GF-D8 (cell line): ENCODE data around the gene CIDEA.
"Not testable (repeated sequence)": the region's sequence is repeated elsewhere in the genome, so short reads cannot be mapped to it uniquely, and the experiment has no call there.

Source experiments
- DNase-seq: peaks from one replicate; lab custom pipeline; 2025; lab: John Stamatoyannopoulos, UW

Gene CIDEA, protein sequence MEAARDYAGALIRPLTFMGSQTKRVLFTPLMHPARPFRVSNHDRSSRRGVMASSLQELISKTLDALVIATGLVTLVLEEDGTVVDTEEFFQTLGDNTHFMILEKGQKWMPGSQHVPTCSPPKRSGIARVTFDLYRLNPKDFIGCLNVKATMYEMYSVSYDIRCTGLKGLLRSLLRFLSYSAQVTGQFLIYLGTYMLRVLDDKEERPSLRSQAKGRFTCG

DNA sequence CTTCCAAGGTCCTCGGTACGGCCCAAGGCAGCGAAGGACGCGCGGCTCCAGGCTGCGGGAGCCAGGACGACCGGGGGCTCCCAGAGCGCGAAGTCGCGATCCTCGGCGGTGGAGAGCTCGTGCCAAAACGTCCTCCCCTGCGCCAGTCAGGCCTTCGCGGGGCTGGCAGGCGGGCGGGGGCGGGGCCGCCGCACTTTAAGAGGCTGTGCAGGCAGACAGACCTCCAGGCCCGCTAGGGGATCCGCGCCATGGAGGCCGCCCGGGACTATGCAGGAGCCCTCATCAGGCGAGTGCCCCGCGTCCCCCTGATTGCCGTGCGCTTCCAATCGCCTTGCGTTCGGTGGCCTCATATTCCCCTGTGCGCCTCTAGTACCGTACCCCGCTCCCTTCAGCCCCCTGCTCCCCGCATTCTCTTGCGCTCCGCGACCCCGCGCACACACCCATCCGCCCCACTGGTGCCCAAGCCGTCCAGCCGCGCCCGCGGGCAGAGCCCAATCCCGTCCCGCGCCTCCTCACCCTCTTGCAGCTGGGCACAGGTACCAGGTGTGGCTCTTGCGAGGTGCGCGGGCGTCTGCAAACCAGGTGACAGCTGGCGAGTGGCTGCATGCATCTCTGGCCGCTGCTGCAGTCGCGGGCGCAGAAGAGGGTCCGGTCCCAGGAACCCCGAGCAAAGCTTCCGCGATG lies at the start of gene CIDEA:
CIDEA (plus strand) TSS at position 226 of the 684 bp plus-strand sequence; CDS start at position 249, 23 bp downstream.
- DNase-seq = no peak

DNA sequence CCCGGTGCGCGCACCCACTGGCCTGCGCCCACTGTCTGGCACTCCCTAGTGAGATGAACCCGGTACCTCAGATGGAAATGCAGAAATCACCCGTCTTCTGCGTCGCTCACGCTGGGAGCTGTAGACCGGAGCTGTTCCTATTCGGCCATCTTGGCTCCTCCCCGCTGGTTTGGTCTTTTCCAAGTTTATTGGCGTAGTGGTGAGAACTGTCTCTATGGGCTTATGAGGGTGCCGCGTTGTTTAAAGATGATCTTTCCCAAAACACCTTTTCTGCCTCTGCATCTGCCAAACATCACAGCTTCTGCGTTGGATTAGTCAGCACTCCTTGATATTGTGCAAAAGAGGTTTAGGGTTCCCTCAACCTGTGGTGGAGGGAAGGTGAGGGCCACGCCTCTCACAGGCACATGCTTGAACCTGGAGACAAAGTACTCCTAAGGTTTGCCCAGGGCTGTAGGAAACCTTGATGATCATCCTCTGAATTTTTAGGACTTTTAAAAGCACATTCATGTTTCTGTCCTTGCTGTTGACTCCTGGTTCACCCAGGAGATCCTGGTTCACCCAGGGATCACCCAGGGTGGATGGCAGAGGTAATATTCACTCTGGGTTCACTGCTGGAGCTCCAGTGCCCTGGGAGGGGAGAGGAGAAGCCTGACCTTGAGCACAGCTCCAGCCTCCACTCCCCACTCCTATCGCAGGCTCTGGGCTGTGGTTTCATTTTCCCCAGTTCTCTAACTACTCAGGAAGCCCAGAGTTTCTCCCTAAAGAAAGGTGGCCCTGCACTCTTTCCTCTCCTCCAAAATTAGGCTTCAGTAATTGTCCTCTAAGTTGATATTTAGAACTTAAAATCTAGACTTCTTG lies 45.6 kb upstream of the CIDEA start:
- DNase-seq = not testable (repeated sequence)

DNA sequence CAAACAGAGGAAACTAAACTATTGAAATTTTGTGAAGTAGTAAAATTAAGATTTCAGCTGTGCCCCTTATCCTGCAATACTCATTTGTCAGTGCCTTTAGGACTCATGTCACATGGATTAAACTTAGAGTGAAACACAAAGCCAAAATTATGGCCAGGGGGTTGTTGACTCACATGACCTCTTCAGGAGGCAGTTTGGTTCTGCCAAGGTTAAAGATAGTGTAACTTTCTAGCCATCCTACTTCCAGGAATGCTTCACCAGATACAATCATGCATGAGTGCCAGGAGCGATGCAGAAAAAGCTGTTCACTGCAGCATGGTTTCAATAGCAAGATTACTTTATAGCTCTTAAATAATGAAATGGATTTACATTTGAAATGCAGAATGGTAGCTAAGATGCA lies 41.9 kb upstream of the CIDEA start:
- DNase-seq = not testable (repeated sequence)

DNA sequence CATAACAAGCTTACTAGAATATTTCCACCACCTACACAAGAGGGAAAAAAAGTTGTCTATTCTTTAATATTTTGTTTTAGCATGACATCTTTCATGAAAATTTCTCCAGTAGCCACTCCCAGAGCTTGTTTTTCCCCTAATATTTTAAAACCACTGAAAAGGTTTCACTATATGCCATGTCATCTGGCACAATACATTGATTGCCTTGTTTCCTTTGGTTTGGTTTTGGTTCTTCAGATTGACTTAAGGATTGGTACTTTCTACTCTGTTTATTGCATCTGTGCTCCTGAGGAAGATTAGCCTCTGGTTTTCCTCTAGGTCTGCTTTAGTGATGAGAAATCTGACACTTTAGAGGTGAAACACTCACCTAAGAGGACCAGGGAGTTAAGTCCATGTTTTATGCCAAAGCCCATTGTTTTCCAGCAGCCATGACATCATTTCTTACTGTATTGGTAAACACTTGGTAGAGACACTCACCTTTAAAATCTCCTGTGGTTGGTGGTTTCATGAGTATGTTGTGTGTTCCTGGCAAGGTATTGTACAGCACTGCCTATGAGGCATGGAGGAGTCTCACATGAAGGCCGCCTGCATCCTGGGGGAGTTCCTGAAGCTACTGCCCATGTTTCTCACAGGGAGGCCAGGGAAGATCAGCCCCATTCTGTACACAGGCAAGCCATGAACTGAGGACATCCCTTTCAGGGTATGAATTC lies 39.7 kb upstream of the CIDEA start:
- not testable (repeated sequence) for DNase-seq

DNA sequence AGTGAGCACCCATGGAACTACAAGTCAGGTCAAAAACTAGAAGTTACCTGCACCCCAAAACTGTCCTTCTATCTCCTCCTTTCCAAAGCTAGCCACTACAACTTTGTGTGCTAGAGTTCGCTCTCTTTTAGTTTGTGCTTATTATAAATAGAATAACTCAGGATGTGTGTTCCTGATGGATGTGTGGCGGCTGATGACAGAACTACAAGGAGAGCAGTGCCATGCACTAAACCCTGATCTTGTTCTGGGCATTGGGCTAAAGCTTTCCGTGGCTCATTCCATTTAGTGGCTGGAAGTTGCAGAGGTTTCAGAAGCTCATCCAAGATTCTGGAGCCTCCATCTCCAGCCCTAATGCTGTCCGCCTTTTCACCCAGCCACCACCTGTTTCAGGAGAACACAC lies 37.7 kb upstream of the CIDEA start:
- not testable (repeated sequence) for DNase-seq

DNA sequence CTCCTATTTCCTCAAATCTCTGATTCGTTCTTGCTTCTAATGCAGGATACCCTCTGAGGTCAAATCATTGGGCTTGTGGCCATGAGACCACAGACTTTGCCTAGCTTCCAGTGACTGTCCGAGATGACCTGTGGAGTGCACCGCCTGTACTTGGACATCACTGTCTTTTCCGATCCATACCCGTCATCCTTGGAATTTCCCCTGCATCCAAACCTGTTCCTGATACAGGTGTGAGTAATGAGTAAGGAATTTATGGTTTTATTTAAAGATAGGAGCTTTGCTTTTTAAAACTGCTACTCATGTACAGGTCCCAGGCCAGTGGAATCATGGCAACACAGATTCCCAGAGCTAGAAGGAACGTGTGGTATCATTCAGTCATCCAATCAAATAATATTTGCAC lies 35.6 kb upstream of the CIDEA start:
- DNase-seq = not testable (repeated sequence)

- not testable (repeated sequence) for DNase-seq
Measured at GRCh38 chr18:12222041-12222440, 32.1 kb upstream of the CIDEA start.

- DNase-seq = not testable (repeated sequence)
Measured at GRCh38 chr18:12223326-12223725, 30.8 kb upstream of the CIDEA start.

DNA sequence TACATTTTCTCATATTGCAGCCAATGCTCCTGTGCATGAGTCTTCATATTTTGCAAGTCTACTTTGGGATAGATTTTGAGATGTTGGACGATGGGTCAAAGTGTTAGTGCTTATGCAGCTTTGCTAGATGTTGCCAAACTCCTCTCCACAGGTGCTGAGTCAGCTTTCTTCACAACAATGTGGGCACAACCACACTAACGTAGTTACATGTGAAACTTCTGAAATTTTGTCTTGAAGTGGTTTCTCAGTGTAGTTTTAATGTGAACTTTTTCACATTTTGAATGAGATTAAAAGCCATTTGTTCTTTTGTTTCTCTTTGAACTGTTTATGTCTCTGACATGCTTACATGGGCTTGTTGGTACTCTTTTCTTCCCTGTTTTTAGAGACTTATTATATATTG lies 27.4 kb upstream of the CIDEA start:
- not testable (repeated sequence) for DNase-seq

DNA sequence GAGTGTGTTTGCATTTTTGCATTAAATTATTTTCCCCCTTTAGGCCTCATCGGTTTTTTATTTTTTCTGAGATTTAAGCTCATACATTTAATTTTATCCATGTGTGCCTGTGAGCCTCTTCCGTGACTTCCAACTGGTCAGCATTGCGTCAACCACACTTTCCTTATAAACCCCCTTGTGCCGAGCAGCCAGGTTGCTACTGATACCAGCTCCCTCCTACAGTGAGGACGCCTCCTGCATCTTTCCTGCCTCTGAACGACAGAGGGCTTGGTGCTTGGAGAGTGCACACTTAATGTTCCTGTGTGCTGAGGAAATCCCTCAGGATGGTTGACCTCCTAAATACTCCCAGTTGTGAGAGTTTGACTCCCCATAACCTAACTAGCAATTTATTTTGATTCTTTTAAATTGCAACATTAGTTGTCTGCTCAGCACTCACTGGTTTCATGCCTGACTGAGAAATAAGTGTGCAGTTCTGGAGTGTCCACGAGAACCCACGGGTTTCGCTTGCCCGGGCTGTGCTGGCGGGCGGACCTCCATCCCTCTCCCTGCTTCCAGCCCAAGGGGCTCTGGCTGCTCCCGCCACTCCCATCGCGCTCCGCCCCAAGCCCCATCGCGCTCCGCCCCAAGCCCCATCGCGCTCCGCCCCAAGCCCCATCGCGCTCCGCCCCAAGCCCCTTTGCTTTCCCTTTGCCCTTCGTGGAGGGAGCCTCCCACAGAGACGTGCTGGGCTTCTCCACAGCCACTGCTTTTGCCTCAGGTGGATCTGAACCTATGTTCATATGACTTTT lies 26.6 kb upstream of the CIDEA start:
- DNase-seq = not testable (repeated sequence)

DNA sequence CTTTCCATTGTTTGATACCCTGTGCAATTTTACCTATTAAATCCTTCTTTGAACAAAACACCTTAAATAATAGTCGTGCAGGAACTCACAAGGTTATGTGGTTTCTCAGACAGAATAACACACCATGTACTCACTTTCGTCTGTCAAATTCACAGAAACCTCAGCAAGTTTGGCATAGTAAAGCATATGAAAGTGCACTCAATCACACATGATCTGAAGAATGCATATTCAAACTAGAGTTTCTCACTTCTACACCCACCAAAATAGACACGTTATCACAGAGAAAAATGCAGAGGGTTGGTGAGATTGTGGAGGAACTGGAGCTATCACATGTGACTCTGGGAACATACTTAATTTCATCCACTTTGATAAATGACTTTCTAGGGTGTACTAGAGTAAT lies 25.9 kb upstream of the CIDEA start:
- DNase-seq = not testable (repeated sequence)

GRCh38 chr18:12230561-12230960 lies 23.6 kb upstream of the CIDEA start:
- not testable (repeated sequence) for DNase-seq

GRCh38 chr18:12231040-12231882 lies 22.9 kb upstream of the CIDEA start:
- DNase-seq = no peak

DNA sequence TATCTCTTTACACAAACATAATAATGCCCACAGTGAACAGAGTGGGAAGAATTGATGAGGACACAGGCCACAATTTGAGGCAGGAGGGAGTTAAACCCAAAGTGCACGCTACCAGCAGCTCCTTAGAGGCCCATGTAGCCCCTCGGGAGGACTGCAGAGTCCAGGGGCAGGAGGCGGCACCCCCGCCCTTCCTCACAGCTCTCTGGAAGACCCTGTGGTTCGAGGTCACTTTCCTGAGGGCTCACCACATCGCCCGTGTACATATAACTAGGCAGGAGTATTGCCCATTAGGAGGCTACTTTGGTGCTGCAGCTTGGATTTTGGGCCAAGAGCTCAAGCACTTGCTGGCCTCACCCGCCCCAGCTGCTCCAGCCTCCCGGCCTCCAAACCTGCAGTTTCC lies 22.2 kb upstream of the CIDEA start:
- no peak for DNase-seq

DNA sequence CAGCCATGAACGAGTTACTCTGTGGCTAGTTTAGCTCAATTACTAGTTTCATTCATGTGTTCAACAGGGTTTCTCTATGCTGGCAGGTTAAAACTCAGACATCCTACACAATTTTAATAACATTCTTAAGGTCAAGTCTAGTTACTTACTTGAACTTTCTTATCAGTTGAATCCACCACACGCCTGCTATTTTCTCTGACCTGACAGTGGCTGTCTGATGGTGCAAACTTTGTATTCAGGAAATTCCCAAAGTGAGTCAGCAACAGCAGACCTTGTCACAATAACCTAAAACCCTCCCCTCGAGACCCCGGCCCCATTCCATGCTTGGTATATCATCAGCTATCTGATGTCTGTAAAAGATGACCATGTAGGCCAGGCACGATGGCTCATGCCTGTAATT lies 20.8 kb upstream of the CIDEA start:
- no peak for DNase-seq

GRCh38 chr18:12234451-12235190 lies 19.5 kb upstream of the CIDEA start:
- no peak for DNase-seq

- DNase-seq = no peak
Measured at GRCh38 chr18:12236141-12236540, 18.0 kb upstream of the CIDEA start.

GRCh38 chr18:12236934-12237832 lies 17.0 kb upstream of the CIDEA start:
- DNase-seq = no peak

DNA sequence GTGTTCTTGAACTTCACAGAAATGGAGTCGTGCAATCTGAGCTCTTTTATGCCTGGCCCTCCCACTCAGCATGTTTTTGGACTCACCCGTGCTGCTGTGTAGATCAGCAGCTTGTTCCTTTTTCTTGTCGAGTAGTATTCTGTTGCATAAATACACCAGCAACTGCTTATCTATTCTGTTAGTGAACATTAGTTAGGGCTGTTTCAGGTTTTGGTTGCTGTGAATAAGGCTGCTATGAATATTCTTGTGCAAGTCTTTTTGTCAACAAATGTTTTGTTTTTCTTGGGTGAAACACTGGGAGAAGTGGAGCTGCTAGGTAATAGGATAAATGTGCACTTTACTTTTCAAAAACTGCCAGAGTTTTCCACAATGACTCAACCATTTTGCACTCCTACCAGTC lies 15.3 kb upstream of the CIDEA start:
- no peak for DNase-seq
